ENCODE results near the gene FBXO7. TPM values are rescaled to one million over a fixed set of nuclear protein-coding genes. Genes with fewer than 3 reads are reported as not detected.

Gene FBXO7
- total and polyA plus RNA-seq, 9 of the 15 experiments (the other 6 are each of a cell fraction or from before 2014, with no cell fraction given): 34.0 to 162 (median 85.2) TPM

DNA sequence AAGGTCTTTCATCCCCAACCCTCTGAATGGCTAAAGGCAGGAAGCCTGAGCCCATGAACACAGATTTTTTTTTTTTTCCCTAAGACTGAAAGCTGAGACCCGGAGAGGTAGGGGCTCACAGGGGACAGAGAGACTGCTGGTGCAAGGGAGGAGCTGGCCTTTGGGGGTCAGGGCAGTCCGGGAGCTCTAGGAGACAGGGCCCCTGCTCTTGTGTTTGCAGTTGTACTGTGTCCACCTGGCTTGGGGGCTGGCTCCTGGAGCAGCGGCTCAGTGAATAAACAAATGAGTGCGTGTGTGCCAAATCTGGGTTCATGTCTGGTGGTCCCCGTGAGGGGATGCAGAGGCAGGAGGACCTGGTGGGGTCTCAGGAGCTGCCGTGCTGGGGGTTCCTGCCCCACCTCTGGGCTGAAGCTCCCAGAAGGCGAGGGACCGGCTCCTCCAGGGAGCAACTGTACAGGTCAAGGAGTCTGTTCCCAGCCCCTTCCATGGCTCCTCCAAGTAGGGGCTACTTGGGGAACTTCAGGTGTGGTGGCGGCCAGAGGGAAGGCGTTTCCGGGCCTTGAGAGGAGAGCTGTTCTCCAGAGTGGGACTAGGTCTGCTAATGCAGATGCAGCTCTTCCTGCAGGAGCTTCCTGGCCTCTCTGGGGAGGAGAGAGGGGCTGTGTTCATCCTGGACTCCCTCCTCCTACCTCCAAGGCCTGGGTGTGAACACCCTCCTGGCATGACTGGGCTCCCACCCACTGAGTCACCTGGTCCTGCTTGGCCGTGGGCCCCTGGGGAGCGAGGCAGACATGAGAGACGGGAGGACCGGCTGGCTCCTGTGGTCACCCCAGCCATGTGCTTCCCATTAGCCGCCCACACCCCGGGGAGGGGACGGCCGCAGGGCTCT, 57.6 kb downstream of the FBXO7 start (continued):
- TF ChIP-seq ZFP30 (CRISPR knock-in tag; IDR thresholded peaks at IDR 0.05; ENCODE audit: borderline replicate concordance): no peak
- TF ChIP-seq ZNF146 (CRISPR knock-in tag; IDR thresholded peaks at IDR 0.05; ENCODE audit: unreplicated experiment): no peak
- no peak for TF ChIP-seq SAP30 (IDR thresholded peaks at IDR 0.05; ENCODE audit: borderline replicate concordance, insufficient read depth, low read depth, low read length, poor library complexity, severe bottlenecking)
- no peak for TF ChIP-seq ZNF77 (CRISPR knock-in tag; IDR thresholded peaks at IDR 0.05)
- TF ChIP-seq TEAD2 (tag; IDR thresholded peaks at IDR 0.05): no peak
- TF ChIP-seq ZBTB26 (CRISPR knock-in tag; IDR thresholded peaks at IDR 0.05): no peak
- no peak for TF ChIP-seq CBFB (CRISPR knock-in tag; IDR thresholded peaks at IDR 0.05)

DNA sequence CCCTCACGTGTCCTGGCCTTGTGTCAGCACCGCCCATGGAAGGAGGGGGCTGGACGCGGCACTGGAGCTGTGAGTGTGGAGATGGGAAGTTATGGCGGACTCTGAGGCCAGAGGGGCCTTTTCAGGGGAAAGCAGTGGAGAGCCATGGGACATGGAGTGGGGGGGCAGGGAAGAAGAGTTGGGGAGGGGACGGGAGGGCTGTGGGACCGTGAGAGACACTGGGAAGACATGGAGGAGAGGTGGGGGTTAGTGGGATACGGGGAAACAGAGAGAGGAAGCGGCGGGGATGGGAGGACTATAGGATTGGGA, 58.2 kb downstream of the FBXO7 start:
- peak overlapping the region; percentile 28 for H3K4me2 ChIP-seq (ENCODE audit: insufficient read depth, low read length)
- intact Hi-C loops (cut with micrococcal nuclease): loop anchor here (5.0 kb wide), 1 partner anchor 130 kb away; no protein-coding TSS in a partner anchor
- FAIRE-seq: peak; percentile 35
- whole genome bisulfite sequencing (ENCODE audit: insufficient coverage, low coverage, missing lambda C conversion rate): 6% methylated on average over 4 of the region's 10 CpGs
- CTCF ChIA-PET (ENCODE audit: low intra/inter-chr PET ratio): no interaction called here
- BruUV-seq (replicated peaks): no TSS peak
- no peaks in the 10 kb centered on the region for H3K79me2 ChIP-seq (ENCODE audit: control insufficient read depth, insufficient read depth, low read length)
- POLR2A ChIA-PET: interaction anchor here (0.7 kb wide), 1 partner anchor 1517 kb away, joined by 3 read pairs; no protein-coding TSS in a partner anchor
- peak overlapping the region; percentile 85 for H2AFZ ChIP-seq (ENCODE audit: low read depth, low read length)
- H3K27ac ChIP-seq (ENCODE audit: extremely low read depth, low read depth, low read length): peak overlapping the region; percentile 63; the same call in 1 of the 3 replicates
- no peaks in the 10 kb centered on the region for H4K20me1 ChIP-seq (replicated peaks; ENCODE audit: control insufficient read depth, insufficient read depth, low read length)
- no peaks in the 10 kb centered on the region for H3K36me3 ChIP-seq (ENCODE audit: control insufficient read depth, insufficient read depth, low read length)
- no peaks in the 10 kb centered on the region for H3K9me1 ChIP-seq (ENCODE audit: control insufficient read depth, insufficient read depth, low read length)
- in situ Hi-C loops (cut with MboI): loop anchor here (25.0 kb wide), 1 partner anchor 680 kb away; no protein-coding TSS in a partner anchor
- H3K9me3 ChIP-seq (replicated peaks; ENCODE audit: control insufficient read depth, insufficient read depth, low read depth, low read length): no peaks in the 10 kb centered on the region
- no peak overlapping the region for H3K4me3 ChIP-seq
- DNase-seq (ENCODE audit: extremely low read depth in 1 of 4, low spot score in 3 of 4): no peak
- H3K4me1 ChIP-seq (replicated peaks in 1 of 2; ENCODE audit: control insufficient read depth in 2 of 2, insufficient read depth in 2 of 2, low read length in 2 of 2): peaks cover 17 to 24% of the 10 kb centered on the region in 2 experiments
- ATAC-seq: no peak; the same call in 1 of the 3 replicates
- no peaks in the 10 kb centered on the region for H3K27me3 ChIP-seq (ENCODE audit: control insufficient read depth in 2 of 2, insufficient read depth in 2 of 2, low read length in 2 of 2)
- H3K9ac ChIP-seq (ENCODE audit: insufficient read depth in 1 of 2, low read depth in 2 of 2, low read length in 2 of 2): peak overlapping the region in 1 of 2 experiments; percentile 76; a peak in 1 of 4 replicates
- no peak for TF ChIP-seq HMGN3 (IDR thresholded peaks at IDR 0.05; ENCODE audit: borderline replicate concordance, extremely low read depth, insufficient read length, low read depth, low read length)
- TF ChIP-seq ZNF780A (CRISPR knock-in tag; IDR thresholded peaks at IDR 0.05): no peak
- no peak for TF ChIP-seq SUPT5H (IDR thresholded peaks at IDR 0.05)
- TF ChIP-seq POLR2B (IDR thresholded peaks at IDR 0.05; ENCODE audit: low read depth, partially characterized antibody): no peak
- TF ChIP-seq SP2 (IDR thresholded peaks at IDR 0.05; ENCODE audit: extremely low read depth, low read depth, low read length, poor library complexity, severe bottlenecking): no peak
- TF ChIP-seq CHD2 (IDR thresholded peaks at IDR 0.05; ENCODE audit: low read depth, low read length): no peak
- TF ChIP-seq, protein P1, sequence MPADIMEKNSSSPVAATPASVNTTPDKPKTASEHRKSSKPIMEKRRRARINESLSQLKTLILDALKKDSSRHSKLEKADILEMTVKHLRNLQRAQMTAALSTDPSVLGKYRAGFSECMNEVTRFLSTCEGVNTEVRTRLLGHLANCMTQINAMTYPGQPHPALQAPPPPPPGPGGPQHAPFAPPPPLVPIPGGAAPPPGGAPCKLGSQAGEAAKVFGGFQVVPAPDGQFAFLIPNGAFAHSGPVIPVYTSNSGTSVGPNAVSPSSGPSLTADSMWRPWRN (IDR thresholded peaks at IDR 0.05; ENCODE audit: low read depth): 0 out of 2 replicates have a peak, but pooled peaks have one; percentile 66
- TF ChIP-seq SLC30A9 (CRISPR knock-in tag; IDR thresholded peaks at IDR 0.05): no peak
- TF ChIP-seq GABPB1 (CRISPR knock-in tag; IDR thresholded peaks at IDR 0.05): no peak
- TF ChIP-seq FOXJ2 (tag; IDR thresholded peaks at IDR 0.05): no peak
- TF ChIP-seq PTRF (tag; IDR thresholded peaks at IDR 0.05): no peak
- TF ChIP-seq FOXK2 (conservative IDR thresholded peaks at IDR 0.05 in 1 of 2, IDR thresholded peaks at IDR 0.05 in 1 of 2; ENCODE audit: low read depth in 2 of 2): no peak
